NCI-H2227 treated with DMSO at 0.1 percent for 48 hours (cell line): ENCODE measurements around the gene EIF1AD.
A peak's percentile ranks its signal among the peaks of the same experiment; 100 is the strongest.

ENCODE experiments used
- DNase-seq: peaks from one replicate; lab custom pipeline; 2025; lab: John Stamatoyannopoulos, UW

EIF1AD gene

DNA sequence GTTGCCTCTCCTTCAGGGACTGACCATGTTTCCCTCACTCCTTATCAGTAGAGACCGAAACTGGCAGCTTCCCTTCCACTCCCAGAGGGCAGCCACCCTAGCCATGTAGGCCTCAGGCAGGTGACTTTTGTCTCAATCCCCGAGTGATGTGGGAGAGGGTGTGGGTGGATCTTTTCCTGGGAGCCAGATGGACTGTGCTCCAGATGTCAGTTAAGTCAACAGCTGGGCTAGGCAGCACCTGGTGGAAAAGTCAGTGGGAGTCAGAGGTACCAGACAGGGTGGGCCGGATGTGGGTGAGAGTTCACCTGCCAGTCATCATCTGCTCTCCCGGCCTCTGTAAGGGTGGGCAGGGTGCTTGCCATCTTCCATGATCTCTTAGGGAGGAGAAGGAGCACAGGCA lies 2.2 kb upstream of the EIF1AD start:
- no peak for DNase-seq

DNA sequence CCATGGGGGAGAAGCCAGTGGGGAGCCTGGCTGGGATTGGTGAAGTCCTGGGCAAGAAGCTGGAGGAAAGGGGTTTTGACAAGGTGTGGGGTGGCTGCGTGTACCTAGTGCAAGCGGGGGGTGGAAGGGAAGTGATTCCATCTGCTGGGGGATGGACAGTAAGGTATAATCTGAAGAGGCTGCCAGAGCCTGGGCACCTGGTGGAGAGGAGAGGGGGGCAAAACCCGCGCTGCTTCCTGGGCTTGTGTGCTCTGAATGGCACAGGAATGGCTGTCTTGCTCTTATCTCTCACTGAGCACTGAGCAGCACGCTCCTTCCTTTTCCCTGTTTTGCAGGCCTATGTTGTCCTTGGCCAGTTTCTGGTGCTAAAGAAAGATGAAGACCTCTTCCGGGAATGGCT lies 1.3 kb upstream of the EIF1AD start:
- no peak for DNase-seq

DNA sequence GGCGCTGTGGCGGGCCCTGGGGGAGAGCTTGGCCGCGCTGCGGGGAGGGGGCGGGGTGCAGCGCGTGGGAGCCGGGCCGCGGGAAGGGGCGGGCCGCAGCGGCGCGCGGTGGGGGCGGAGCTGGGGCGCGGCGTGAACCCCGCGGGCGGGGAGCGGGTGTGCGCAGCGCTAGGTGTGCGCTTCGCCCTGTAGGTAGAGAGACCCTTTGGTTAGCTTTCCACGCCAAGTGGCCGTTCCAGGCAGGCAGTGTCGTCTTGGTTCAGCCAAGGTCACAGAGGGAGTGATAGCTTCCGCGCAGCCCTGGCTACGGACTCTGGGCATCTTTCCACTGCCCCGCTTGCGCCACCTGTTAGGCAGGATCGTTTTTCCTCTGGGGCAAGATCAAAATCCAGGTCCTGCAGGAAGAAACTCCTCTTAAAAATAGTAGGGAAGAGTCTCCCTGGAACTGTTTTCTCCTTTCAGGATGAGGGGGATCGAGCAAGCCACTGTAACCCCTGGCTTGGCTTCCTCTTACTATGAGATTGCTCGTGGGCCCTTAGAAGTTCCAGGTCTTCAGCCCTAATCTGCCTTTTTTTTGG lies 780 bp upstream of the EIF1AD start:
- peak; percentile 69 for DNase-seq

DNA sequence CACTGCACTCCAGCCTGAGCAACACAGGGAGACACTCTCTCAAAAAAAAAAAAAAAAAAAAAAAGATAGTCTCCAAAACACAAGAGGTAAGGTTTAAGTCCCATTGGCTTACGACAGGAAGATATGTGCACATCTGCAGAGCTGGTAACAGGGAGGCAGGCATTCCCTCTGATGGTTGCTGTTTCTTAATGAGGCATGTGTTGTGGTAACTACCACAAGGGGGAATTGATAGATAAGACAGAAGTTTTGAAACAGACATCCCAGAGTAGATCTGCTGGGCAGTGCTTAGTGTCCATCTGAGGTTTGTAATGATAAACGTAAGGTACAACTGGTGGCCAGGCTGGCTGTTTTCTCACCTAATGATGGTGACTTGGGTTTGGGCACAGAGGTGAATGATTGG lies 4.7 kb downstream of the EIF1AD start:
- no peak for DNase-seq

DNA sequence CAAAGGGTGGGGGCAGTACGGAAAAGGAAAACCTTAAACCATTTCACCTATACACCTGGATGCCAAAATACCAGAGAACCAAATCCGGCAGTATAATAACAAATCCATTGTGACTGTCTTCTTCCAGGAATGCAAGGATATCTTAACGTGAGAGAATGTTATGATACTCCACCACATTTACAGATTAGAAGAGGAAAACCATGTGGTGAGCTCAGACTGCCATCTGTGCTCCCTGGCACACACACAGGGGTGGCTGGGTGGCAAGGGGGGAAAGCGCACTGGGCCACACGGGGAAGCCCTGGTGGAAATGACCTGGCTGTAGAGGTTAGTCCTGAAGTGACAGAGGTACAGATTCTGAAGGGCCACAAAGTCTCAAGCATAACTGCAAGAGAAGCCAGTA lies 9.9 kb downstream of the EIF1AD start:
- DNase-seq: no peak

DNA sequence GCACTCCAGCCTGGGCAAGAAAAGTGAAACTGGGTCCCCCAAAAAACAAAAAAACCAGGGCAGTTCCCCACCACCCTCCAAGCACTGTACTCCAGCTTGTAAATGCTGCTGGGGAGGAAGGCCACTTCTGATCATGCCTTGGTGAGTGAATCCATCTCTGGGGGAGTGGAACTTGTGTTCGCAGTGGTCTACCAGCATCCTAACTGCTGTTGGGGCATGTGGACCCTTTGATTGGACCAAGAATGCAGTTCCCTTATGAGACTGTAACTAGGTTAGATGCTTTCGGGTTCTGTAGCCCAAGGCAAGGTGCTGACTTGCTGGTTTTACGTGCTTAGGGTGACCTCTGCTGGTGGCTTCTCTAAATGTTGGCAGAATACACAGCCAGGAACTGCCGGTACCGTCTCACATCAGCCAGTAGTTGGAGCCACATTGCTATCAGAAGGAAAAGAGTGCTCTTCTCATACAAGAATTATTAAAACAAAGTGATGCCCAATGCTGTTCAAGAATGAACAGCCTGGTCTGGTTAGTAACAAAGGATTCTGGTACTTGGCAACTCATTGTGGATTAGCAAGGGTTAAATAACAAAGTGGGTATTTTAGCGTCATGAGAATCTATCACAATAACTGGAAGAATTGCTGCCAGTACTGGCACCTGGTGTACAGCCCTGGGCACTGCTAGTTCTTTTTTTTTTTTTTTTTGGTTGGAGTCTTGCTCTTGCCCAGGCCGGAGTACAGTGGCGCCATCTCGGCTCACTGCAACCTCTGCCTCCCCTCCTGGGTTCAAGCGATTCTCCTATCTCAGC lies 13.0 kb downstream of the EIF1AD start:
- DNase-seq: peak; percentile 97

DNA sequence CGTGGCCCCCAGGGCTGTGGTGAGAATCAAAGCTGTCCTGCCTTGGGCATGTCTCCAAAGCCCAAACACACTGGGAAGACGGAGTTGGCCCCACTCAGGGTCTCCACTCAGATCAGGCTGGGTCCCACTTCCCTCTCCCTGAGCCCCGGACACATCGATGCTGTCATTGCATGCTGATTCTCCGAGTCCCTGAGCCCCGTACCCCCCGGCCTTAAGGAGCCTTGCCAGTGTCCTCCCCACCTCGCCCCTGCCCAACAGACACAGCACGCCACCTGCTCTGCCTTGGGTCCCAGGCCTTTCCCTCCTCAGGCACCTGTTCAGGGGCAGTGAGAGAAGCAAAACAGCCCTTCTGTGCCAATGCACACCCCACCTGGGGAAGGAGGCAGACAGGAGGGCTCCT lies 14.6 kb downstream of the EIF1AD start:
- DNase-seq: no peak

DNA sequence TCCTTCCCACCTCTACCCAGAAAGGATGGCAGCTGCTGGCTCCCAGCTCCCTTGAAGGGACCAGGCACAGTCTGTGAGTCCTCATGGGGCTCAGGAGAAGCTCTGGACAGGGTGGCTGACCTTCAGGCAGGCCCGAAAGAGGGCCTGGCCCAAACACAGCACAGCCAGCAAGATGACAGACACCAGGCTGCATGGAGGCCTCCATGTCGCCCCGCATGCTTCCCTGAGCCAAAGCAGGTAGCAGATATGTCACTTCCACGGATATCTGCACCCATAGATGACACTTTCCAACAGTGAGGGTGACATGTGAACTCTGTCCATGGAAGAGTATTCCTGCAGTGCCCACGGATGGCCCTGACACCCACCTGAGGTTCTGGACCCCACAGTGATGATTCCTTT lies 18.4 kb downstream of the EIF1AD start:
- DNase-seq: no peak

DNA sequence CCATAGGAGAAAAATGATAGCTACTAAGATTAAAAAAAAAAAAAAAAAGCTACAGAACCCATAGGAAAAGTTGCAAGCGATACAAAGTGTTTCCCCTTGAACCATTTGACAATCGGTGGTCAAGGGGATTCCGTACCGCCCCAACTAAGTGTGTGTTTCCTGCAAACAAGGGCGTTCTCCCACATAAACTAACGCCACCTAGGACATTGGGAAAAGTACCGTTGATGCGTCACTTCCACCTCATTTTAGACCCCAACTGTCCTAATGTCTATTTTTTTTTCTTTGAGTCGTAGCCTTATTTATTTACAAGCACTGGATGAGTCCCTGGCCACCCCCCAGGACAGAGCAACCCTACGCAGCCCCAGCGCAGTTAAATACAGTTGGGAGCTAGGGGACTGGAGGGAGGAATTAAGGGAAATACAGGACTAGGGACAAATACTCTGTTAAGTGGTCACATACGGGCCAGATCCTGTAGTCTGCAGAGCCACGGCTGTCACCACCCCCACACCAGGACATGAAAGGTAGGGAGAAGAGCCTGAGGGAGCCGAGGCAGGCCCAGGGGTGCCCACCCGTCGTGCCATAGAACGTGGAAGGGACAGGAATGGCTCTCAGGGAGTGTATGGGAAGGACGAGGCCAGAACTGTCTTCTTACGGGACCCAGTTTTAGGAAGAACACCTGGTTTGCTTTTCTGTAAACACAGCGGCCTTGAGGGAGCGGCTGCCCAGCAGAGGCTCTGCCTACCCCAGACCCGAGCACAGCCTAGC lies 19.0 kb downstream of the EIF1AD start:
- no peak for DNase-seq

DNA sequence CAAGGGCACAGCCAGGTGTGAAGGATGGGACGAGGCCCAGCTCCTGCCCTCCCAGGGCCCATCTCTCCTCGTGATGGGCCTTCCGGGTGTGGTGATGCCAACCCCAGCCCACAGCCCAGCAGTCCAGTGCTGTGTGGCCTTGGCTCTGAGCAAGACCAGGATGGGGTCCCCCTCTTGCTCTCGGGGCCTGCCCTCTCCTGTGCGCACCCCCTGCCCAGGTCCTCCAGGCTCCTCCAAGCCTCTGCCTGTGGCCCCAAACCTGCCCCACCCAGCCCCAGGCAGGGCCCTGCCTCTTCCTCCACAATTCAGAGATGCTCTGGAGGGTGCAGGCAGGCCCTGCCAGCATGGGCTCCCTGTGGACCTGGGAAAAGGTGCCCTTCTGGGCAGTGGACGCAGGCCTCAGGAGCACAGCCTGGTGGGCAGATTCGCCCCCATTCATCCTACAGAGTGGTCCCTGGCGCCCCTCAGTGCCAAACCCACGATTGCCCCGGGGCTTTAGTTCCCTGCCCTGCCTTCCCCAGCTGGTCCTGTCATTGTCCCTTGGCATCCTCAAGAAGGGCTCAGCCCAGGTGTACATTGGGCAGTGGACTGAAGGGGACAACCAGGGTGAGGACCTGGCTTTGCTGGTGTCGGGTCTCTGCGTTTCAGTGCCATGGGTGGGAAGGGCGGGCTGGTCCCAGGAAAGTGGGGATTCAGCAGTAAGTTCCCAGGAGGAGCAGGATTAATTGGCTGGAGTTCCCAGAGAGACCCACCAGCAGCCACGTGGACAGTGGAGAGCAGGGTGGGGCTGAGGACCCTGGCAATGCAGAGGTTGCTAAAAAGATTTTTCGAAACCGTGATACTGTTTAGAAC lies 19.8 kb downstream of the EIF1AD start:
- DNase-seq: no peak

DNA sequence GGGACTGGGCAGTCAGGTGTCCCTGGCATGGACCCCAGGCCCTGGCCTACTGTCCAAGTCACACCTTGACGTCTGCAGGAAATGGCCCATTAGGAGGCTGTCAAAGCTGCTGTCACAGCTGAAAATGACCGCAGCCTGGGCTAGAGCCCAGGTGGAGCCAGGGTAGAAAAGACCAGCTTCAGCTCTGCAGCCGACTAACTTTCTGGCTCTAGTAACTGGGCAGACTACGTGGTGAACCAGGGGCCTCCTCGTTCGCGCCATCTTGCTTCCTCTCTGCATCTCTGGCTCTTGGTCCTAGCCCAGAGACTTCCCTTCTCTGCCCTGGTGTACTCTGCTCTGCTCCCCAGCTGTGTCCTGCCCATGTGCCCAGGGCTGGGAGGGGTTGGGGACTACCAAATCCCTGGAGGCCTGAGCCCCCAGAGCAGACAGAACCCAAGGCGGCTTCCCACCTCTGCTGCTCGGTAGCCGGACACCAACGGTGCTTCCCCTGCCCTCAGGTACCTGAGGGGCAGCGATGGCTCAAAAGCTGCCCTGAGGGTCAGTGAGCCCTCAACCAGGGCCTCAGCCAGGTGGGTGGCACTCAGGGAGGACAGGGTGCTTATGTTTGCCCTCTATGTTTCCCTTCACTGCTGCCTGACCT lies 20.7 kb downstream of the EIF1AD start:
- DNase-seq: no peak

DNA sequence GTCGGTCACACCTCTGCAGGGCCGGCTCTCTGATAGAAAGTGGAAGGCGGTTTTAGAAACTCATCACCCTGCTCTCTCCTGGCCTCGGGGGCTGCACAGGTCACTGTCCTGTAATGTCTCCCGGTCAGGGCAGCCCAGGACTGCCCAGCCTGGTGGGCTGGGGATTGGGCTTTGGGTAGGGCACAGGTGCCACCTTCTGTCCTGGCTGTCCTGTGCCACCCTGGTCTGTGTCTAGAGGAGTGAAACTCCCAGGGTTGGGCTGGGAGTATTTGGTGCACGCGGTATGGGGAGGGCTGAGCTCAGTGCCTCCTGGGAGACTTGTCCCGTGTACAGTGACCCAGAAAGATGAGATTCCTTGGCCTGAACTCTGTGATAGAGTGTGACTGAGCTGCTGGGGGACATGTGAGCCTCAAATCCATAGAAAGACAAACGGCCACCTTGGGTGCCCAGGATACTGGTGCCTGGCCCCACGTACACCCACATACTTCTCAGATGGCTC lies 22.6 kb downstream of the EIF1AD start:
- no peak for DNase-seq

DNA sequence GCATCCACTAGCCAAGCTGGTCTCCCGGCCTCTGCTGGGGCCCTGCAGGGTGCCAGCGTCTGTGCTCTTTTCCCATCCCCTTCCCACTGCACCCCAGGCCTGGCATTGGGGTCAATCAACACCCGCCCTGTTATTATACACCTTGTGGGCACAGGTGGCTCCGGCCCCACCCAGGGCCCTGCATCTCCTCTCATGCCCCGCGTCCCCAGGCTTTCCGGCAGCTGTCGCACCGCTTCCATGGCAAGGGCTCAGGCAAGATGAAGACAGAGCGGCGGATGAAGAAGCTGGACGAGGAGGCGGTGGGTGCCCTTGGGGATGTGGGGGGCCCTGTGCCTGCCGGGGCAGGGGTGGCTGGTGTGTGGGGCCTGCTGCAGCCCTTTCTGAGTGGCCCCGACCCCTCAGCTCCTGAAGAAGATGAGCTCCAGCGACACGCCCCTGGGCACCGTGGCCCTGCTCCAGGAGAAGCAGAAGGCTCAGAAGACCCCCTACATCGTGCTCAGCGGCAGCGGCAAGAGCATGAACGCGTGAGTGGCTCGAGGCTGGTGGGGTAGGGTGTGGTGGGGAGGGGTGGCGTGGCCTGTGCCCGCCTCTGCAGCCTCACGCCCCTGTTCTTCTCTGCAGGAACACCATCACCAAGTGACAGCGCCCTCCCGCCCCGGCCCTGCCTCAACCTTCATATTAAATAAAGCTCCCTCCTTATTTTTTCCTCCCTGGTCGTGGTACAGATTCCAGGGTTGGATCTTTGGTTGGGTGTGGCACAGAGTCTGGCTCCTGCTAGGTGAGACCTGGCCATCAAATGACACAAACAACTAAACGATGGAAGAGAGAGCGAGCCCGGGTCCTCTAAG lies 23.3 kb downstream of the EIF1AD start:
- no peak for DNase-seq

DNA sequence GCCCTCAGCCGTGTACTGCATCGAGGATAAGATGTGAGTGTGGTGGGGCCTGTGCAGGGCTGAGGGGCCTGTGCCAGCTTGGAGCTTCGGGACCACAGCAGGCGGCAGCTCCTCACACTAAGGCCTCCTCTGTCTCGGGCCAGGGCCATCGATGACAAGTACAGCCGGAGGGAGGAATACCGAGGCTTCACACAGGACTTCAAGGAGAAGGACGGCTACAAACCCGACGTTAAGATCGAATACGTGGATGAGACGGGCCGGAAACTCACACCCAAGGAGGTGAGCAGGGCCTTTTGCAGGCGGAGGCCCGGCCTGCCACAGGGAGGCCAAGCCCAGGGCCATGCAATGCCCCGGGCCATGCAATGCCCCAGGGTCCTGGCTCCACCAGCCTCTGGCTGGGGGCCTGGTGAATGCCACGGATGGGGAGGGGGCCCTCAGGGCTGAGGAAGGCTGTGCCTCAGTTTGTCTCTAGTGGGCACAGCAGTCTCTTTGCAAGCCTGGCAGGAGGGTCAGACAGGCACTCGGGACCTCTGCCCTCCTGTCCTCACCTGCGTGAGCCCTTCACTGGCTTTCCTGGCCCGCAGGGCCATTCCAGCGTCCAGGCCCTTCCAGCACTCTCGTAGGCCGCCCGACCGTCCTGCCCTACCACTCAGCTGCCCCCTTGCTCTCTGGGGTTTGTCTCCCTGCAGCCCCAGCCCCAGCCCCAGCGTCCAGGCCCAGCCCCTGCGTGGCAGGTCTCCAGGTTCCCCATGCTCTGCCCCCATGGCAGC lies 24.2 kb downstream of the EIF1AD start:
- no peak for DNase-seq

DNA sequence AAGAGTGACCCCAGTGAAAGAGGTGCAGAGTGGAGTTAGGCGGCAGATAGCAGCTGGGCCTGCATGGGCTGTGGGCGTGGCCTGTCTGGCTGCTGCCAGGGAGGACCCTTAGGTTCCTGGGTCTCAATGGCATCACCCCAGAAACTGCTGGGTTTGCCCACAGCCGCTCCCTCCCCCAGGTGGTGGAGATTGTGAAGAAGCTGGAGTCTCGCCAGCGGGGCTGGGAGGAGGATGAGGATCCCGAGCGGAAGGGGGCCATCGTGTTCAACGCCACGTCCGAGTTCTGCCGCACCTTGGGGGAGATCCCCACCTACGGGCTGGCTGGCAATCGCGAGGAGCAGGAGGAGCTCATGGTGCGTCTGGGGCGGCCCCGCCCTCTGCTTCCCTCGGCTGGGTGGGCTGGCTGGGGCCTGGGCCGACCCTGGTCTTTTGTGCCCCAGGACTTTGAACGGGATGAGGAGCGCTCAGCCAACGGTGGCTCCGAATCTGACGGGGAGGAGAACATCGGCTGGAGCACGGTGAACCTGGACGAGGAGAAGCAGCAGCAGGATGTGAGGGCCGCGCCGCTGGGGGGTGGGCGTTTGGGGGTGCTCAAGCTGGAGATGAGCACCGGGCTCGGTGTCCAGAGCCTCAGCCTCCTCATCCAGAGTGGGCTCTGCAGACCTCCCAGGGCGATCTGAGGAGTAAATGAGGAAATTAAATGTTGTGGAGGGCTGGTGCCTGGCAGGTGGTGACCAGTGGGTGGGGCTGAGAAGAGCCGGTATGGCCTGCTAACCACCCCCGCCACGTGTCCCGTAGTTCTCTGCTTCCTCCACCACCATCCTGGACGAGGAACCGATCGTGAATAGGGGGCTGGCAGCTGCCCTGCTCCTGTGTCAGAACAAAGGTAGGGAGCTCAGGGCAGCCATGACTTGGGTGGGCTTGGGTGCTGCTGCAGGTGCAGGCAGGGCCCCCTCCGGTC lies 25.5 kb downstream of the EIF1AD start:
- no peak for DNase-seq

DNA sequence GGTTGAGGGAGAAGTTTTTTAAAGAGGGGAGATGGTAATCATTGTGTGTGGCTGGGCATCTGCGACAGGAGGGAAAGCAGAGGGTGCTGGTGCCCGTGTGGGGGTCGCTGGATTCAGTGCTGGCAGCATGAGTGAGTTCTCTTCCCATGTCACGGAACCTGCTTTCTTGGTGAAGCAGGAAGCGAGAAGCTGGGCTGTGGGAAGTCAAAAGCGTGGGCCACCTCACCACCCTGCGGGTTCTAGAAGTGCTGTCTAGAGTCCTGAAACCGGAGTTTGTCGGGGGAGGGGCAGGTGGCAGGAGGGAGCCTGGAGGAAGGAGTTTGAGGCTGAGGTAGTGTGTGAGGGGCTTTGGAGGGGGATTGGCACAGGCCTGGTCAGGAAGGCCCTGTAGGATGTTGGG lies 26.2 kb downstream of the EIF1AD start:
- DNase-seq: no peak

DNA sequence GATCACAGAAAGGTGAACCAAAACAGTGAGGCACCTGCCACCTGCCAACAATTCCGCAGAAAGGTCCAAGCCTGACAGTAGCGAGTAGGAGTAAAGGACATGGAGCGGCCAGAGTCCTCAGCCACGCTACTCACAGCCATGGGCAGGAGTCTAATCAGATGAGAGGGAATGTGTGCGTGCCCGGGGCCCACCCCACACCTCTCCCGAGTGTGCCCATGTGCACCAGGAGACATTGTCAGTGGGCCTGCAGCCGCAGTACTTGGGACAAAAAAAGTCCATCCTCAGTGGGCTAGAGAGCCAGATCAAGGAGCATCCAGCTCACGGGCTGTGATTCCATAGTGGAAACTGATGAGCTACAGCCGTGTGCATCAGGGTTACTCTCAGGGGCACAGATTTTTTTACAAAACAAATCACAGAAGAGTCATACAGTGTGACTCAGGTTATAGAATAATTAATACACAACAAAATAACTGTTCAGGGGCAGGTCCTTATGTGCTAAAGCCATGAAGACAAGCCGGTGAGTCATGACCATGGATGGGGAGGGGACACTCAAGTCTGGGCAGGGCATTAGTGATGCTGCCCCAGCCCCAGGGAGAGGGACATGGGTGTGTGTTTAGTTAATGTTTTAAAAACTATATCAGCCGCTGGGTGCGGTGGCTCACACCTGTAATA lies 28.4 kb downstream of the EIF1AD start:
- DNase-seq: no peak

DNA sequence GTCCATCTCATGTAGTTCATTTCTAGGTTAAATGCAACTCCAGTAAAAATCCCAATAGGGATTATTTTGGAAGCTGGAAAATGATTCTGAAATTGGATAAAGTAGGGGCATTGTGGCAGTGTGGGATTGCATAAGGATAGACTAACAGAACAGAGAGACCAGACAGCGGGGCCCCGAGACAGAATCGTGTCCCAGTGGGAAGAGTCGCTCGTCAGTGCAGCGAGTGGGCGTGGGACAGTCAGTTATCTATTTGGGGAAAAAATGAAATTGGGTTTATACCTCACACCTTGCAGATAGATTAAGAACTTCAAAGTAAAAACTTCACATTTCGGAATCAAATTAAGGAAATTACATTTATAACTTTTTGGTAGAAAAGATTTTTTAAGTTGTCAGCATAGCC lies 29.8 kb downstream of the EIF1AD start:
- DNase-seq: no peak
